ENCODE measurements around the gene TIMP3.

Gene TIMP3

GRCh38 chr22:32897400-32897799 is 95.9 kb downstream of the TIMP3 start:
- no peak for DNase-seq

GRCh38 chr22:32900886-32901635 is 99.6 kb downstream of the TIMP3 start:
- DNase-seq: no peak

GRCh38 chr22:32901925-32902324 is 100.4 kb downstream of the TIMP3 start:
- DNase-seq: no peak

GRCh38 chr22:32903507-32903906 is 102.0 kb downstream of the TIMP3 start:
- DNase-seq: no peak

GRCh38 chr22:32904044-32904443 is 102.5 kb downstream of the TIMP3 start:
- DNase-seq: no peak

DNA sequence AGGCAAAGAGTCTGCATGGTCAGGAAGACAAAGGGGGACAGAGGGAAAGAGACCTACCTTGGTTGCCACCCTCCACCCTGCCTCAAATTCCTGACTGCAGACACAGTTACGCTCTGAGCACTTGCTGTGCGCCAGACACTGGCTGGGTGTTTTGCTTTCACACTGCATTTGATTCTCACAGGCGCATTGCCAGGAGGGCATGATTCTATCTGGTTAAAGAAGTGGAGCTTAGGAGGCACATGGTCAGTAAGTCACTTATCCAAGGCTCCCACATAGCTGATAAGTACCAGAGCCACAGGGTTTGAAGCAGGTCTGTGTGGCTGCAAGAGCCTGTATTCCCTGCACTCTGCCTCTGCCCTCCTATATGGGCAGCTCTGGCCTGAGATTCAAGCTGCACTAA is 103.9 kb downstream of the TIMP3 start:
- DNase-seq: no peak

GRCh38 chr22:32909581-32910428 is 108.3 kb downstream of the TIMP3 start:
- no peak for DNase-seq

GRCh38 chr22:32910429-32910772 is 108.9 kb downstream of the TIMP3 start:
- DNase-seq: no peak

DNA sequence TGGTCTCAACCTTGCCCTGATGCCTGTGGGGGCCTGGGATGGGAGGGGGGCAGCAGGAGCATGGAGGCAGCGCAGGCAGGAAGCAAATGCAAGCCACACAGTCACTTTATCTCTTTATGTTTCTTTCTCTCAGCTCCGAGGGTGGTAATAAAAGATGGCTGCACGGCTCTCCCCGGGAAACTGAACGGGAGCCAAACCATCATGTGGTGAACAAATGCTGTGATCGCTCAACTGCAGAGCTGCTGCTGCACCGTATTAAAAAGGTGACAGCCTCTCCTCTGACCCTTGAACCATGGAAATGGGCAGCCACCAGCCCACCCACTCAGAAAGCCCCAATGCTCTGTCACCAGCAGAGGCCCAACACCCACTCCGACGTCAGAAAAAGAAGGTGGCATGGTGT is 110.0 kb downstream of the TIMP3 start:
- DNase-seq: no peak

All from NCI-H748 treated with DMSO at 0.1 percent for 48 hours (cell line).